CD14-positive monocyte (primary cell): ENCODE results near the gene FBXO31. TPM values are rescaled to one million over a fixed set of nuclear protein-coding genes. Genes with fewer than 3 reads are reported as not detected.

Experiments used
- DNase-seq, 3 donors: peaks; one replicate each; pipeline ENCODE4 v3.0.0-alpha.2; 2011 to 2022
- H2AFZ ChIP-seq: 2 replicates; pipeline ENCODE4 v1.6.0; 2012; ENCODE audit warnings: mild to moderate bottlenecking, low read depth, low read length, inconsistent platforms; ENCODE audit not compliant: insufficient read depth, poor library complexity, severe bottlenecking
- H3K27ac ChIP-seq, 2 donors: 1 replicate in 1 of 2; 2 replicates in 1 of 2; pipeline ENCODE4 v1.5.1; 2012 to 2013; ENCODE audit warnings: low read length in 2 of 2, control low read depth in 1 of 2, inconsistent platforms in 1 of 2, low read depth in 1 of 2, mild to moderate bottlenecking in 1 of 2
- H3K27me3 ChIP-seq, 2 donors: one replicate each; pipeline versions ENCODE4 v1.6.0 to v1.6.1; 2011 to 2013; ENCODE audit warnings: low read length in 2 of 2; ENCODE audit not compliant: control insufficient read depth in 2 of 2, insufficient read depth in 2 of 2
- H3K36me3 ChIP-seq, 2 donors: replicated peaks in 1 of 2; 1 replicate in 1 of 2; 2 replicates in 1 of 2; pipeline versions ENCODE4 v1.5.1 to v1.6.1; 2012 to 2013; ENCODE audit warnings: low read length in 2 of 2, control low read depth in 1 of 2, inconsistent platforms in 1 of 2, mild to moderate bottlenecking in 1 of 2; ENCODE audit not compliant: insufficient read depth in 2 of 2, control insufficient read depth in 1 of 2
- H3K4me1 ChIP-seq, 2 donors: 1 replicate in 1 of 2; 2 replicates in 1 of 2; pipeline versions ENCODE4 v1.5.1 to v1.6.1; 2012 to 2013; ENCODE audit warnings: low read length in 2 of 2, control low read depth in 1 of 2, inconsistent platforms in 1 of 2, mild to moderate bottlenecking in 1 of 2, moderate library complexity in 1 of 2; ENCODE audit not compliant: insufficient read depth in 2 of 2, control insufficient read depth in 1 of 2
- H3K4me2 ChIP-seq: replicated peaks from 2 replicates; pipeline ENCODE3; 2012; ENCODE audit warnings: low read length, moderate library complexity, mild to moderate bottlenecking; ENCODE audit not compliant: poor library complexity, severe bottlenecking; ENCODE audit errors: extremely low read depth
- H3K4me3 ChIP-seq, 3 experiments: fragments of 200-600 bp in 1 of 3; sonication (generic) in 1 of 3; replicated peaks in 1 of 3; 1 replicate in 2 of 3; 2 replicates in 1 of 3; pipeline ENCODE4 v1.5.1; 2011 to 2013; ENCODE audit warnings: low read length in 3 of 3, mild to moderate bottlenecking in 3 of 3, control low read depth in 2 of 3, low read depth in 2 of 3, inconsistent platforms in 1 of 3, moderate library complexity in 1 of 3
- H3K79me2 ChIP-seq: 2 replicates; pipeline ENCODE4 v1.6.0; 2012; ENCODE audit warnings: mild to moderate bottlenecking, control low read depth, inconsistent platforms, low read length, moderate library complexity; ENCODE audit not compliant: insufficient read depth
- H3K9ac ChIP-seq: 2 replicates; pipeline ENCODE4 v1.6.0; 2017; ENCODE audit warnings: low read length, mild to moderate bottlenecking; ENCODE audit not compliant: insufficient read depth, poor library complexity, severe bottlenecking
- H3K9me3 ChIP-seq, 2 donors: replicated peaks in 1 of 2; 1 replicate in 1 of 2; 2 replicates in 1 of 2; pipeline versions ENCODE4 v1.5.1 to v1.6.1; 2012 to 2013; ENCODE audit warnings: low read length in 2 of 2, control low read depth in 1 of 2; ENCODE audit not compliant: control insufficient read depth in 1 of 2, insufficient read depth in 1 of 2
- H4K20me1 ChIP-seq: 2 replicates; pipeline ENCODE4 v1.6.0; 2012; ENCODE audit warnings: mild to moderate bottlenecking, low read length, control low read depth, moderate library complexity; ENCODE audit not compliant: insufficient read depth
- H3K27ac Mint-ChIP-seq, 7 donors: one replicate each; pipeline ENCODE4 v1.8.0; 2020; ENCODE audit warnings: mild to moderate bottlenecking in 7 of 7, mixed read lengths in 7 of 7, moderate library complexity in 6 of 7, inconsistent platforms in 2 of 7
- H3K27me3 Mint-ChIP-seq, 3 donors: one replicate each; pipeline ENCODE4 v1.8.0; 2021 to 2022; ENCODE audit warnings: low read depth in 3 of 3, mild to moderate bottlenecking in 3 of 3, mixed read lengths in 3 of 3, moderate library complexity in 3 of 3, inconsistent platforms in 1 of 3
- H3K36me3 Mint-ChIP-seq, 2 donors: one replicate each; pipeline ENCODE4 v1.8.0; 2020; ENCODE audit warnings: mixed read lengths in 2 of 2, inconsistent platforms in 1 of 2, mild to moderate bottlenecking in 1 of 2
- H3K4me1 Mint-ChIP-seq: one replicate; pipeline ENCODE4 v1.8.0; 2020; ENCODE audit warnings: mild to moderate bottlenecking, mixed read lengths
- H3K4me3 Mint-ChIP-seq, 2 donors: one replicate each; pipeline ENCODE4 v1.8.0; 2020; ENCODE audit warnings: mild to moderate bottlenecking in 2 of 2, mixed read lengths in 2 of 2, moderate library complexity in 1 of 2
- H3K9me3 Mint-ChIP-seq, 7 donors: one replicate each; pipeline ENCODE4 v1.8.0; 2020 to 2022; ENCODE audit warnings: mixed read lengths in 7 of 7, mild to moderate bottlenecking in 6 of 7, moderate library complexity in 6 of 7, inconsistent platforms in 2 of 7
- WGBS: methylation state at CpG from one replicate; pipeline ENCODE4 v1.1.5; 2013; ENCODE audit warnings: missing lambda C conversion rate; ENCODE audit not compliant: insufficient coverage; 5-methylcytosine and 5-hydroxymethylcytosine counted together
- intact Hi-C, 2 donors: fragments of 100-400 bp; cut with micrococcal nuclease; formaldehyde crosslinking; loops; one replicate each; pipeline versions ENCODE4 v1.15.0 to v1.15.1; 2023
- polyA plus RNA-seq, 3 donors: library from polyadenylated mRNA; depleted of rRNA in 1 of 3; unstranded in 2 of 3; stranded (reverse) in 1 of 3; fragments of 300-500 nt in 2 of 3; fragments of >200 nt in 1 of 3; fragmentation: Illumina TruSeq in 2 of 3; gene quantifications; 1 replicate in 2 of 3; 2 replicates in 1 of 3; pipeline ENCODE4 v1.2.3, GENCODE V29; 2012 to 2021
- TF ChIP-seq, protein P1 (sequence below): fragments of 200-600 bp; IDR thresholded peaks from one replicate; pipeline ENCODE4 v1.8.0; 2022; ENCODE audit warnings: antibody characterized with exemption, mild to moderate bottlenecking

The FBXO31 gene
- polyA plus RNA-seq, 3 donors = 2.0 to 5.6 (median 3.3) TPM

GRCh38 chr16:87356491-87356853 is 27.1 kb downstream of the FBXO31 start:
- H4K20me1 ChIP-seq = peaks cover 15% of the 10 kb centered on the region
- intact Hi-C loops = no loop called here
- H3K27me3 ChIP-seq = peaks cover 0 to 9% of the 10 kb centered on the region in 2 donors
- Mint-ChIP-seq H3K27ac (no peak overlapping the region), H3K27me3 (peaks cover 9 to 35% (median 28%) of the 10 kb centered on the region in 3 donors), H3K4me1 (no peaks in the 10 kb centered on the region), H3K4me3 (no peak overlapping the region), H3K36me3 (peaks cover 39 to 45% of the 10 kb centered on the region in 2 donors), H3K9me3 (peaks cover 0 to 6% (median 0%) of the 10 kb centered on the region in 7 donors)
- no peak overlapping the region for H3K4me2 ChIP-seq
- no peaks in the 10 kb centered on the region for H3K9me3 ChIP-seq
- no peak overlapping the region for H3K27ac ChIP-seq
- TF ChIP-seq, protein P1, sequence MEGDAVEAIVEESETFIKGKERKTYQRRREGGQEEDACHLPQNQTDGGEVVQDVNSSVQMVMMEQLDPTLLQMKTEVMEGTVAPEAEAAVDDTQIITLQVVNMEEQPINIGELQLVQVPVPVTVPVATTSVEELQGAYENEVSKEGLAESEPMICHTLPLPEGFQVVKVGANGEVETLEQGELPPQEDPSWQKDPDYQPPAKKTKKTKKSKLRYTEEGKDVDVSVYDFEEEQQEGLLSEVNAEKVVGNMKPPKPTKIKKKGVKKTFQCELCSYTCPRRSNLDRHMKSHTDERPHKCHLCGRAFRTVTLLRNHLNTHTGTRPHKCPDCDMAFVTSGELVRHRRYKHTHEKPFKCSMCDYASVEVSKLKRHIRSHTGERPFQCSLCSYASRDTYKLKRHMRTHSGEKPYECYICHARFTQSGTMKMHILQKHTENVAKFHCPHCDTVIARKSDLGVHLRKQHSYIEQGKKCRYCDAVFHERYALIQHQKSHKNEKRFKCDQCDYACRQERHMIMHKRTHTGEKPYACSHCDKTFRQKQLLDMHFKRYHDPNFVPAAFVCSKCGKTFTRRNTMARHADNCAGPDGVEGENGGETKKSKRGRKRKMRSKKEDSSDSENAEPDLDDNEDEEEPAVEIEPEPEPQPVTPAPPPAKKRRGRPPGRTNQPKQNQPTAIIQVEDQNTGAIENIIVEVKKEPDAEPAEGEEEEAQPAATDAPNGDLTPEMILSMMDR = no peak
- no peak overlapping the region for H3K9ac ChIP-seq
- no peaks in the 10 kb centered on the region for H3K79me2 ChIP-seq
- no peak overlapping the region for H2AFZ ChIP-seq
- H3K4me1 ChIP-seq = no peaks in the 10 kb centered on the region
- H3K36me3 ChIP-seq = peaks cover 4 to 17% of the 10 kb centered on the region in 2 donors
- no peak for DNase-seq
- no peak overlapping the region for H3K4me3 ChIP-seq
- WGBS = 96% methylated on average over 7 of the region's 8 CpGs

DNA sequence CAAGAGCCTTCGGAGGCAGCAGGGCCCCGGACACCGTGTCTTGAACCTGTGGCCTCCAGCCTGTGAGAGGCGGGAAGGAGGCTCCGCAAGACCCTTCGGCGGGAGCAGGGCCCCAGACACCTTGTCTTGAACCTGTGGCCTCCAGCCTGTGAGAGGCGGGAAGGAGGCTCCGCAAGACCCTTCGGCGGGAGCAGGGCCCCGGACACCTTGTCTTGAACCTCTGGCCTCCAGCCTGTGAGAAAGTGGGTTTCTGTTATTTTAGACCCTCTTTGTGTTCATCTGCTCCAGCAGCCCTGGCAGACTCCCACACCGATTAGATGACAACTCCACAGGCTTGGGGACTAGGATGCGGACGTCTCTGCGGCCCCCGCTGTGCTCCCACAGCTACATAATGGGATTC is 30.0 kb downstream of the FBXO31 start:
- H3K36me3 Mint-ChIP-seq = peaks cover 18 to 25% of the 10 kb centered on the region in 2 donors
- no peak overlapping the region for H3K27ac ChIP-seq
- H3K27me3 ChIP-seq = no peaks in the 10 kb centered on the region
- intact Hi-C loops = no loop called here
- no peaks in the 10 kb centered on the region for H4K20me1 ChIP-seq
- H3K27me3 Mint-ChIP-seq = peaks cover 0 to 20% (median 5%) of the 10 kb centered on the region in 3 donors
- TF ChIP-seq, protein P1 = no peak
- H3K79me2 ChIP-seq = no peaks in the 10 kb centered on the region
- H3K27ac Mint-ChIP-seq = no peak overlapping the region
- H2AFZ ChIP-seq = no peak overlapping the region
- no peaks in the 10 kb centered on the region for H3K4me1 ChIP-seq
- H3K4me2 ChIP-seq = no peak overlapping the region
- no peak overlapping the region for H3K4me3 ChIP-seq
- H3K9me3 ChIP-seq = no peaks in the 10 kb centered on the region
- no peak overlapping the region for H3K4me3 Mint-ChIP-seq
- H3K9me3 Mint-ChIP-seq = peaks cover 0 to 3% (median 0%) of the 10 kb centered on the region in 7 donors
- H3K9ac ChIP-seq = no peak overlapping the region
- H3K4me1 Mint-ChIP-seq = no peaks in the 10 kb centered on the region
- peaks cover 2 to 8% of the 10 kb centered on the region in 2 donors for H3K36me3 ChIP-seq
- 100% methylated on average over 5 of the region's 17 CpGs for WGBS
- DNase-seq = no peak
